Calu3 (cell line): Measurements from ENCODE around the gene ARMC7. TPM values are rescaled to one million over a fixed set of nuclear protein-coding genes. Genes with fewer than 3 reads are reported as not detected.

Source experiments
- BruUV-seq: library from RNA; stranded (reverse); fragments of 400-500 nt; replicated peaks from 2 replicates; lab custom pipeline; 2021; lab: Mats Ljungman, UMichigan
- CTCF ChIA-PET: fragments of 300-600 bp; sonication (Branson Sonifier 250); formaldehyde crosslinking; loops from one replicate; lab custom pipeline; 2022; ENCODE audit warnings: antibody characterized with exemption; lab: Charles Lee
- DNase-seq: peaks from one replicate; pipeline ENCODE4 v3.0.0; 2022
- H3K27ac Mint-ChIP-seq: one replicate; pipeline ENCODE4 v1.8.0; 2022; ENCODE audit warnings: mixed read lengths; ENCODE audit not compliant: unreplicated experiment
- H3K27me3 Mint-ChIP-seq: one replicate; pipeline ENCODE4 v1.8.0; 2022; ENCODE audit warnings: mixed read lengths; ENCODE audit not compliant: unreplicated experiment
- H3K36me3 Mint-ChIP-seq: one replicate; pipeline ENCODE4 v1.8.0; 2022; ENCODE audit warnings: mild to moderate bottlenecking, moderate library complexity, mixed read lengths; ENCODE audit not compliant: insufficient read depth, unreplicated experiment
- H3K4me1 Mint-ChIP-seq: one replicate; pipeline ENCODE4 v1.8.0; 2022; ENCODE audit warnings: mild to moderate bottlenecking, low read depth, mixed read lengths; ENCODE audit not compliant: unreplicated experiment
- H3K4me3 Mint-ChIP-seq: one replicate; pipeline ENCODE4 v1.8.0; 2022; ENCODE audit warnings: mild to moderate bottlenecking, low read depth, moderate library complexity, mixed read lengths; ENCODE audit not compliant: unreplicated experiment
- H3K9me3 Mint-ChIP-seq: one replicate; pipeline ENCODE4 v1.8.0; 2022; ENCODE audit warnings: low read depth, mixed read lengths; ENCODE audit not compliant: unreplicated experiment
- intact Hi-C: fragments of 100-400 bp; cut with micrococcal nuclease; formaldehyde crosslinking; loops from one replicate; pipeline ENCODE4 v1.10.0; 2022; ENCODE audit not compliant: unreplicated experiment
- total RNA-seq: library from RNA; stranded (reverse); gene quantifications from 2 replicates; pipeline ENCODE4 v1.2.3, GENCODE V29; 2022
- TF ChIP-seq, protein P1 (sequence below): fragments of 200-600 bp; IDR thresholded peaks from one replicate; pipeline ENCODE4 v1.8.0; 2022; ENCODE audit warnings: antibody characterized with exemption; ENCODE audit not compliant: unreplicated experiment

ARMC7 gene
- total RNA-seq, 1 experiment from 2014 or later: 18.6 TPM

DNA sequence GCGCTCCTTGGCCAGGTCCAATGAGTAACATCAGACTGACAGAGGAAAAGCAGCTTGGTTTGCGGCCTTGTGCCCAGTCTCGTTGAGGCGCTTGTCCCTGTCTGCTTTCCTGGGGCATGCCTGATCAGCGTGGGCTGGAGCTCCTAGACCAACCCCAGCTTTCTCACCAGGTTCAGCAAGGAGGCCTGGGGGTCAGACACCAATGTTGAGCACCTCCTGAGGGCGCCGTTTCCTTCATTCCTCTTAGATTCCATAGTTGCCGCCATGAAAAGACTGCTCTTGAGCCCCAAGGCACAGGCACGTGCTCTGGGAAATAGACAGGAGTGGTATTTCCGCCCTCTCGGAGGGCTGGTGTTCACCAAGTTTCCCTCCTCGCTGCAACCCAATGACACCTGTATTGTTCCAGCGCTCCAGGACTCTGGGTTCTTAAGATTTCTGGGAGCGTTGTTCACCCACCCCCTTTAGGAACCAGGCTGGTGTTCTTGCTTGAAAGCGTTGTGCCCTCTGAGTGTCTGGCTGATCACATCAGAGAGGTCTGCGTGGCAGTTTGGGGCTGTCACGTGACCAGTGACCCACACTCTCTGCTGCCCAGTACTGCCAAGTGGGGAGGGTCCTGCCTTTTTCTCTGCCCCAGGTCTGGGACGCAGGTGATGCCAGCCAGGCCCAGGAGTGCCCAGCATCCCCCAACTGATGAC, 44.8 kb upstream of the ARMC7 start:
- BruUV-seq: TSS peak; percentile 40
- CTCF ChIA-PET: interaction anchor here (1.0 kb wide), 1 partner anchor 45 kb away, joined by 3 read pairs; the partner anchor contains the start of gene ARMC7

DNA sequence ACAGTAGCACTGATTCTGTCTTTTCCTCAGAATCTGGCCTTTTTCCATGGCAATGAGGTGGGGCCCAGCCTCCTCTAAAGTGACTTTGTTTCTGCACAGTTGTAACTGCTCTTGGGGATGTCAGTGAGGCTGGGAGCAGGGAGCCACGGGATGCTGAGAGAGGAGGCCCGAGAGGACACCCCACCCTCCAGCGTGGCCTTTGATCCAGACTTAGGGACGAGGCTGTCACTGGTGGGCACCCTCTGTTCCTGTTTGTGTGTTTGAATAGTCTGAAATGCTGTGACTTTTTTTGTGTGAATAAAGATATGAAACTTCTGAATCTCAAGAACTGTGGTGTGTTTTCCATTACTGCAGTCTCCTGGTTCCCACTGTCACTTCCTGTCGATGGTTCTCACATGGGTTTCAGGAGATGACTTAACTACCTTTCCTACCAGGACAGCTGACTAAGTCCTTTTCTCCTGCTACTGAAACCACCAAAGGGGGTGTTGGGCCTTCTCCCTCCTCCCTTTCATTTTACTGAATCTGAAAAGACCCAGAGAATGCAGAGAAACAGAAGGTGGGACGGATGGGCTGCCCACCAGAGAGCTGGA, 44.1 kb upstream of the ARMC7 start:
- no peak overlapping the region for H3K27ac Mint-ChIP-seq
- no TSS peak for BruUV-seq
- no peak overlapping the region for H3K4me3 Mint-ChIP-seq
- TF ChIP-seq, protein P1, sequence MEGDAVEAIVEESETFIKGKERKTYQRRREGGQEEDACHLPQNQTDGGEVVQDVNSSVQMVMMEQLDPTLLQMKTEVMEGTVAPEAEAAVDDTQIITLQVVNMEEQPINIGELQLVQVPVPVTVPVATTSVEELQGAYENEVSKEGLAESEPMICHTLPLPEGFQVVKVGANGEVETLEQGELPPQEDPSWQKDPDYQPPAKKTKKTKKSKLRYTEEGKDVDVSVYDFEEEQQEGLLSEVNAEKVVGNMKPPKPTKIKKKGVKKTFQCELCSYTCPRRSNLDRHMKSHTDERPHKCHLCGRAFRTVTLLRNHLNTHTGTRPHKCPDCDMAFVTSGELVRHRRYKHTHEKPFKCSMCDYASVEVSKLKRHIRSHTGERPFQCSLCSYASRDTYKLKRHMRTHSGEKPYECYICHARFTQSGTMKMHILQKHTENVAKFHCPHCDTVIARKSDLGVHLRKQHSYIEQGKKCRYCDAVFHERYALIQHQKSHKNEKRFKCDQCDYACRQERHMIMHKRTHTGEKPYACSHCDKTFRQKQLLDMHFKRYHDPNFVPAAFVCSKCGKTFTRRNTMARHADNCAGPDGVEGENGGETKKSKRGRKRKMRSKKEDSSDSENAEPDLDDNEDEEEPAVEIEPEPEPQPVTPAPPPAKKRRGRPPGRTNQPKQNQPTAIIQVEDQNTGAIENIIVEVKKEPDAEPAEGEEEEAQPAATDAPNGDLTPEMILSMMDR: no peak
- no peaks in the 10 kb centered on the region for H3K4me1 Mint-ChIP-seq
- CTCF ChIA-PET: no interaction called here
- intact Hi-C loops: no loop called here
- H3K9me3 Mint-ChIP-seq: no peaks in the 10 kb centered on the region
- no peak for DNase-seq
- no peaks in the 10 kb centered on the region for H3K27me3 Mint-ChIP-seq
- peaks cover 39% of the 10 kb centered on the region for H3K36me3 Mint-ChIP-seq

More for the DNA sequence above, 44.8 kb upstream of the ARMC7 start:
- Mint-ChIP-seq H3K4me1 (no peaks in the 10 kb centered on the region), H3K27me3 (no peaks in the 10 kb centered on the region), H3K27ac (no peak overlapping the region), H3K9me3 (no peaks in the 10 kb centered on the region), H3K36me3 (peaks cover 39% of the 10 kb centered on the region), H3K4me3 (no peak overlapping the region)
- TF ChIP-seq, protein P1: no peak
- intact Hi-C loops: no loop called here
- no peak for DNase-seq

DNA sequence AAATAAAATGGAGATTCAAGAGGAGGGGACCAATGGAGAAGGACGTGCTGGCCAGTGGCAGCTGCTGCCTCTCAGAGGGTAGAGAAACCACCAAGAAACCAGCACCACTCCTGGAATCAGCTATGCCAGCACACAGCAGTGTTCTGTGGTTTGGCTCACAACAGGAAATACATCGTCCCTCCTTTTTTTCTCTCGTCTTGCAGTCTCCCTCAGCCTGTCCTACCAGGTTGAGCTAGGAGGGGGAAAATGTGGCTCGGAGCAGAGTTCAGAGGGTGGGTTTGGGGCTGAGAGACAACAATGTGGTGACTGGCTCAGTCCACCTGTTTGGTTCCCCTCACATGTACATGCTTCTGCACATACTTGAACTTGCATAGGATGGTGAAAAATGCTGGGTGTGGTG, 41.9 kb upstream of the ARMC7 start:
- Mint-ChIP-seq H3K36me3 (peaks cover 29% of the 10 kb centered on the region), H3K27me3 (no peaks in the 10 kb centered on the region), H3K4me3 (no peak overlapping the region), H3K27ac (no peak overlapping the region), H3K4me1 (peaks cover 5% of the 10 kb centered on the region), H3K9me3 (no peaks in the 10 kb centered on the region)
- intact Hi-C loops: no loop called here
- CTCF ChIA-PET: interaction anchor here (0.6 to 2.5 kb wide), 3 partner anchors 38 to 155 kb away, joined by 4 to 17 read pairs (median 8); no protein-coding TSS in a partner anchor
- TF ChIP-seq, protein P1: no peak
- DNase-seq: no peak
- BruUV-seq: no TSS peak

DNA sequence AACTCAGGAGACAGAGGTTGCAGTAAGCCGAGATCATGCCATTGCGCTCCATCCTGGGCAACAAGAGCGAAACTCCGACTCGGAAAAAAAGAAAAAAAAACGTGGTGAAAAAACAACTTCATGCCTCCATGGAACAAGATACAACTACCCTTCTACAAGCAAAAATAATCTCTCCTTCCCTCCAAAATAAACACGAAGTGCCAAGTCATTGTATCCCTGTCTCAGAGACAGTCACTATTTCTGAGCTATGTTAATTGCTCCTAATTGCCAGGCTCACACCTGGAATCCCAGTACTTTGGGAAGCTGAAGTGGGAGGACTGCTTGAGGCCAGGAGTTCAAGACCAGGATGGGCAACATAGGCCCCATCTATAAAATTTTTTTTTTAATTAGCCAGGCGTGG, 41.0 kb upstream of the ARMC7 start:
- DNase-seq: no peak
- Mint-ChIP-seq H3K4me3 (no peak overlapping the region), H3K27ac (no peak overlapping the region), H3K27me3 (no peaks in the 10 kb centered on the region), H3K9me3 (no peaks in the 10 kb centered on the region), H3K4me1 (peaks cover 5% of the 10 kb centered on the region), H3K36me3 (peaks cover 20% of the 10 kb centered on the region)
- no TSS peak for BruUV-seq
- intact Hi-C loops: loop anchor here (1.0 kb wide), 1 partner anchor 37 kb away; no protein-coding TSS in a partner anchor
- CTCF ChIA-PET: interaction anchor here (0.8 to 2.5 kb wide), 5 partner anchors 14 to 133 kb away, joined by 3 to 17 read pairs (median 9); no protein-coding TSS in a partner anchor
- TF ChIP-seq, protein P1: no peak
